Activated CD8-positive, alpha-beta memory T cell treated with anti-CD3 and anti-CD28 coated beads for 24 hours (primary cell): ENCODE results near the gene RAPSN.

ENCODE experiments used
- DNase-seq: peaks from one replicate; pipeline ENCODE4 v3.0.0-alpha.2; 2020

The RAPSN gene

GRCh38 chr11:47448566-47449427 lies at the start of gene RAPSN:
TSS of gene RAPSN (minus strand) at chr11:47449136. CDS start at chr11:47448964, 172 bp downstream.
- DNase-seq, result no peak

GRCh38 chr11:47498149-47498548 lies 49.2 kb upstream of the RAPSN start:
- no peak for DNase-seq

- DNase-seq, result no peak
Observed at GRCh38 chr11:47496808-47497207, 47.9 kb upstream of the RAPSN start.

GRCh38 chr11:47495856-47496217 lies 46.9 kb upstream of the RAPSN start:
- no peak for DNase-seq

GRCh38 chr11:47495011-47495855 lies 46.3 kb upstream of the RAPSN start:
- DNase-seq, result no peak

GRCh38 chr11:47489395-47489755 lies 40.4 kb upstream of the RAPSN start:
- no peak for DNase-seq

- DNase-seq, result no peak
Observed at GRCh38 chr11:47488674-47489394, 39.9 kb upstream of the RAPSN start.

- DNase-seq, result no peak
Observed at GRCh38 chr11:47488111-47488510, 39.2 kb upstream of the RAPSN start.

- no peak for DNase-seq
Observed at GRCh38 chr11:47487421-47487820, 38.5 kb upstream of the RAPSN start.

- DNase-seq, result no peak
Observed at GRCh38 chr11:47485107-47485506, 36.2 kb upstream of the RAPSN start.

GRCh38 chr11:47483457-47483856 lies 34.5 kb upstream of the RAPSN start:
- no peak for DNase-seq

GRCh38 chr11:47480762-47481161 lies 31.8 kb upstream of the RAPSN start:
- no peak for DNase-seq

- no peak for DNase-seq
Observed at GRCh38 chr11:47478651-47479329, 29.9 kb upstream of the RAPSN start.

GRCh38 chr11:47477753-47478152 lies 28.8 kb upstream of the RAPSN start:
- DNase-seq, result no peak

- no peak for DNase-seq
Observed at GRCh38 chr11:47477323-47477722, 28.4 kb upstream of the RAPSN start.

- no peak for DNase-seq
Observed at GRCh38 chr11:47470671-47471070, 21.7 kb upstream of the RAPSN start.

- no peak for DNase-seq
Observed at GRCh38 chr11:47469361-47470179, 20.6 kb upstream of the RAPSN start.

GRCh38 chr11:47468598-47469214 lies 19.8 kb upstream of the RAPSN start:
- no peak for DNase-seq

- DNase-seq, result no peak
Observed at GRCh38 chr11:47467357-47467756, 18.4 kb upstream of the RAPSN start.

GRCh38 chr11:47466701-47467250 lies 17.8 kb upstream of the RAPSN start:
- no peak for DNase-seq

GRCh38 chr11:47466201-47466600 lies 17.3 kb upstream of the RAPSN start:
- no peak for DNase-seq
